GM23338 (cell line): ENCODE data around the gene SMURF1. TPM values are rescaled to one million over a fixed set of nuclear protein-coding genes. Genes with fewer than 3 reads are reported as not detected.

Source experiments
- ATAC-seq: fragments of 200-7000 bp; cut with Tn5 transposase; 3 replicates; pipeline ENCODE4 v1.9.1; 2020
- DNase-seq: peaks from one replicate; pipeline ENCODE4 v3.0.0-alpha.2; 2015; ENCODE audit warnings: low spot score
- H2AFZ ChIP-seq: fragments of 200-600 bp; sonication (generic); 2 replicates; pipeline ENCODE4 v1.8.0; 2016; ENCODE audit warnings: antibody characterized with exemption, mild to moderate bottlenecking, moderate library complexity
- H3F3A ChIP-seq: fragments of 200-600 bp; sonication (generic); replicated peaks from 2 replicates; pipeline ENCODE4 v1.8.0; 2017; ENCODE audit warnings: antibody characterized with exemption, mixed run types, low read depth
- H3K27ac ChIP-seq: fragments of 200-600 bp; sonication (generic); 2 replicates; pipeline ENCODE4 v1.6.1; 2016; ENCODE audit warnings: low read depth
- H3K27me3 ChIP-seq: fragments of 200-600 bp; sonication (generic); 2 replicates; pipeline ENCODE4 v1.8.0; 2016; ENCODE audit warnings: mild to moderate bottlenecking, mixed run types, moderate library complexity; ENCODE audit not compliant: insufficient read depth
- H3K36me3 ChIP-seq: fragments of 200-600 bp; sonication (generic); 2 replicates; pipeline ENCODE4 v1.8.0; 2016; ENCODE audit warnings: mild to moderate bottlenecking; ENCODE audit not compliant: insufficient read depth
- H3K4me1 ChIP-seq: fragments of 200-600 bp; sonication (generic); 2 replicates; pipeline ENCODE4 v1.8.0; 2016; ENCODE audit warnings: mild to moderate bottlenecking, moderate library complexity; ENCODE audit not compliant: insufficient read depth
- H3K4me2 ChIP-seq: fragments of 200-600 bp; sonication (generic); 2 replicates; pipeline ENCODE4 v1.7.1; 2017; ENCODE audit warnings: mixed run types
- H3K4me3 ChIP-seq: fragments of 200-600 bp; sonication (generic); 2 replicates; pipeline ENCODE4 v1.6.1; 2016; ENCODE audit warnings: mixed run types
- H3K79me2 ChIP-seq: fragments of 200-600 bp; sonication (generic); replicated peaks from 2 replicates; pipeline ENCODE4 v1.8.0; 2017; ENCODE audit warnings: mild to moderate bottlenecking; ENCODE audit not compliant: insufficient read depth
- H3K9me2 ChIP-seq: fragments of 200-600 bp; sonication (generic); 2 replicates; pipeline ENCODE4 v1.8.0; 2017; ENCODE audit not compliant: insufficient read depth
- H4K20me1 ChIP-seq: fragments of 200-600 bp; sonication (generic); replicated peaks from 2 replicates; pipeline ENCODE4 v1.8.0; 2017; ENCODE audit warnings: mild to moderate bottlenecking; ENCODE audit not compliant: insufficient read depth
- H3K27ac Mint-ChIP-seq: 2 replicates; pipeline ENCODE4 v1.8.0; 2020; ENCODE audit warnings: inconsistent platforms, mild to moderate bottlenecking, moderate library complexity, mixed read lengths
- H3K27me3 Mint-ChIP-seq: 3 replicates; pipeline ENCODE4 v1.8.0; 2022; ENCODE audit warnings: low read depth, mild to moderate bottlenecking, moderate library complexity, mixed read lengths, inconsistent platforms; ENCODE audit not compliant: insufficient read depth, poor library complexity
- H3K36me3 Mint-ChIP-seq: 3 replicates; pipeline ENCODE4 v1.8.0; 2021; ENCODE audit warnings: low read depth, mild to moderate bottlenecking, inconsistent platforms, moderate library complexity, mixed read lengths
- H3K4me1 Mint-ChIP-seq: 3 replicates; pipeline ENCODE4 v1.8.0; 2020; ENCODE audit warnings: mild to moderate bottlenecking, inconsistent platforms, mixed read lengths
- H3K4me3 Mint-ChIP-seq: 3 replicates; pipeline ENCODE4 v1.8.0; 2021; ENCODE audit warnings: moderate library complexity, mild to moderate bottlenecking, inconsistent platforms, mixed read lengths
- H3K9me3 Mint-ChIP-seq: 3 replicates; pipeline ENCODE4 v1.8.0; 2020; ENCODE audit warnings: moderate library complexity, mild to moderate bottlenecking, inconsistent platforms, mixed read lengths
- CREB1 ChIP-seq: fragments of 250-450 bp; sonication (Bioruptor Pico); IDR thresholded peaks from 2 replicates; pipeline ENCODE4 v1.5.0; 2020; ENCODE audit warnings: low read depth, mild to moderate bottlenecking, moderate library complexity
- EZH2 ChIP-seq: fragments of 200-600 bp; sonication (generic); IDR thresholded peaks from one replicate; pipeline ENCODE4 v1.8.0; 2017; ENCODE audit warnings: antibody characterized with exemption, mild to moderate bottlenecking, low read depth; ENCODE audit not compliant: unreplicated experiment
- EZH2phosphoT487 ChIP-seq: fragments of 200-600 bp; sonication (generic); IDR thresholded peaks from one replicate; pipeline ENCODE4 v1.8.1; 2018; ENCODE audit warnings: antibody characterized with exemption; ENCODE audit not compliant: unreplicated experiment
- JUNB ChIP-seq: IDR thresholded peaks from one replicate; pipeline ENCODE4 v1.6.1; 2016; ENCODE audit warnings: antibody characterized with exemption; ENCODE audit not compliant: unreplicated experiment
- POLR2AphosphoS5 ChIP-seq: IDR thresholded peaks from 2 replicates; pipeline ENCODE4 v1.6.1; 2016; ENCODE audit warnings: antibody characterized with exemption, low read depth
- REST ChIP-seq: IDR thresholded peaks from one replicate; pipeline ENCODE4 v1.6.1; 2018; ENCODE audit warnings: antibody characterized with exemption; ENCODE audit not compliant: unreplicated experiment
- STAT1 ChIP-seq: IDR thresholded peaks from one replicate; pipeline ENCODE4 v1.6.1; 2016; ENCODE audit warnings: antibody characterized with exemption; ENCODE audit not compliant: unreplicated experiment
- ZNF114 ChIP-seq: fragments of 250-450 bp; sonication (Bioruptor Pico); IDR thresholded peaks from 2 replicates; pipeline ENCODE4 v1.5.0; 2020; ENCODE audit warnings: mild to moderate bottlenecking, moderate library complexity
- ZNF462 ChIP-seq: fragments of 250-450 bp; sonication (Bioruptor Pico); IDR thresholded peaks from 2 replicates; pipeline ENCODE4 v1.5.0; 2020; ENCODE audit warnings: mild to moderate bottlenecking, moderate library complexity
- polyA plus RNA-seq: library from polyadenylated mRNA; unstranded; fragments of >200 nt; fragmentation: Nextera tagmentation; extraction: Ambion mirVana; gene quantifications from 2 replicates; pipeline ENCODE4 v1.2.1, GENCODE V29; 2016
- total RNA-seq: library from RNA; depleted of rRNA; stranded (reverse); fragments of >200 nt; shearing (Covaris generic); gene quantifications from 2 replicates; pipeline ENCODE4 v1.2.3, GENCODE V29; 2014

Gene SMURF1
- total and polyA plus RNA-seq, 2 experiments from 2014 or later, result 5.8 to 23.9 TPM

GRCh38 chr7:99124236-99124635 is 19.7 kb downstream of the SMURF1 start:
- Histone ChIP-seq H3K79me2 (peaks cover 100% of the 10 kb centered on the region), H3K27ac (no peak overlapping the region; the same call in 1 of the 2 replicates), H3K4me3 (no peak overlapping the region), H3K9me2 (no peaks in the 10 kb centered on the region; the same call in 1 of the 2 replicates), H3K4me1 (peaks cover 15% of the 10 kb centered on the region; the same call in 1 of the 2 replicates), H3K27me3 (no peaks in the 10 kb centered on the region), H2AFZ (no peak overlapping the region), H3K36me3 (no peaks in the 10 kb centered on the region), H4K20me1 (peaks cover 26% of the 10 kb centered on the region), H3K4me2 (no peak overlapping the region), H3F3A (no peaks in the 10 kb centered on the region)
- H3K4me3 Mint-ChIP-seq, result no peak overlapping the region
- peaks cover 12% of the 10 kb centered on the region for H3K36me3 Mint-ChIP-seq
- H3K9me3 Mint-ChIP-seq, result no peaks in the 10 kb centered on the region
- H3K27ac Mint-ChIP-seq, result no peak overlapping the region
- peaks cover 13% of the 10 kb centered on the region for H3K4me1 Mint-ChIP-seq
- ATAC-seq (no peak), DNase-seq (no peak)
- no peaks in the 10 kb centered on the region for H3K27me3 Mint-ChIP-seq
- TF ChIP-seq ZNF462 (CRISPR knock-in tag) (no peak), ZNF114 (no peak), EZH2phosphoT487 (no peak), REST (no peak), STAT1 (no peak), CREB1 (CRISPR knock-in tag) (no peak), JUNB (no peak), EZH2 (no peak), POLR2AphosphoS5 (no peak)
